GM23248 (cell line): ENCODE data around the gene PORCN.

Experiments used
- EZH2 ChIP-seq: fragments of 200-600 bp; sonication (generic); IDR thresholded peaks from 2 replicates; pipeline ENCODE4 v1.6.1; 2018; ENCODE audit warnings: antibody characterized with exemption, mild to moderate bottlenecking; ENCODE audit not compliant: insufficient read depth, poor library complexity, severe bottlenecking
- EZH2phosphoT487 ChIP-seq: fragments of 200-600 bp; sonication (generic); IDR thresholded peaks from 2 replicates; pipeline ENCODE4 v1.6.1; 2018; ENCODE audit warnings: antibody characterized with exemption, moderate library complexity, mild to moderate bottlenecking, low read depth; ENCODE audit not compliant: insufficient read depth

- TF ChIP-seq EZH2: no peak
- TF ChIP-seq EZH2phosphoT487: no peak
Observed at GRCh38 chrX:48487362-48487798, 21.4 kb upstream of the PORCN start.
